HepG2 (cell line): Measurements from ENCODE around the gene NSMCE1. TPM values are rescaled to one million over a fixed set of nuclear protein-coding genes. Genes with fewer than 3 reads are reported as not detected.
A peak's percentile ranks its signal among the peaks of the same experiment; 100 is the strongest.

Source experiments
- ATAC-seq: fragments of 200-7000 bp; cut with Tn5 transposase; 3 replicates; pipeline ENCODE4 v1.9.1; 2020; ENCODE audit warnings: mild to moderate bottlenecking, moderate library complexity
- BruUV-seq: library from RNA; stranded (reverse); fragments of 400-500 nt; replicated peaks from 2 replicates; lab custom pipeline; 2021; lab: Mats Ljungman, UMichigan
- CTCF ChIA-PET: fragments of 300-600 bp; formaldehyde crosslinking; extraction: SDS; loops from one replicate; lab custom pipeline; 2021; ENCODE audit warnings: low total read pairs, inconsistent platforms, low intra/inter-chr PET ratio; lab: Yijun Ruan, JAX
- POLR2A ChIA-PET: fragments of 350-600 bp; sonication (Branson Sonifier 250); formaldehyde crosslinking; loops from one replicate; lab custom pipeline; 2020; ENCODE audit warnings: antibody characterized with exemption, inconsistent platforms; lab: Yijun Ruan, JAX
- DNase-seq: peaks from one replicate; pipeline ENCODE4 v3.0.0-alpha.2; 2015; ENCODE audit warnings: low spot score
- FAIRE-seq: peaks from 3 replicates; lab custom pipeline; 2011; peaks lifted over from hg19 to GRCh38; lab: Jason Lieb, UNC
- H2AFZ ChIP-seq: one replicate; pipeline ENCODE4 v1.6.1; 2011; ENCODE audit warnings: low read length, inconsistent platforms
- H3K27ac ChIP-seq: fragments of 300-600 bp; 3 replicates; pipeline ENCODE4 v1.8.0; 2011; ENCODE audit warnings: mixed run types, mild to moderate bottlenecking, mixed read lengths, low read length, inconsistent platforms; ENCODE audit not compliant: insufficient read depth; ENCODE audit errors: extremely low read length
- H3K27me3 ChIP-seq, 2 experiments: fragments of 200-600 bp in 1 of 2; 2 replicates in 1 of 2; 3 replicates in 1 of 2; pipeline versions ENCODE4 v1.6.0 to v1.8.0; 2011; ENCODE audit warnings: low read length in 2 of 2, mild to moderate bottlenecking in 2 of 2, moderate library complexity in 2 of 2, inconsistent platforms in 1 of 2; ENCODE audit not compliant: insufficient read depth in 2 of 2, control insufficient read depth in 1 of 2
- H3K36me3 ChIP-seq, 2 experiments: fragments of 200-600 bp in 1 of 2; replicated peaks in 1 of 2; 2 replicates in 1 of 2; 3 replicates in 1 of 2; pipeline versions ENCODE4 v1.5.1 to v1.8.0; 2011; ENCODE audit warnings: low read length in 2 of 2, inconsistent platforms in 1 of 2; ENCODE audit not compliant: insufficient read depth in 2 of 2, control insufficient read depth in 1 of 2
- H3K4me1 ChIP-seq: 2 replicates; pipeline ENCODE4 v1.5.1; 2012; ENCODE audit warnings: low read length, inconsistent platforms; ENCODE audit not compliant: insufficient read depth
- H3K4me2 ChIP-seq: 2 replicates; pipeline ENCODE4 v1.6.0; 2011; ENCODE audit warnings: low read depth, low read length, inconsistent platforms
- H3K4me3 ChIP-seq, 3 experiments: fragments of 200-600 bp in 1 of 3; sonication (generic), shearing (Covaris generic) in 1 of 3; replicated peaks in 1 of 3; 2 replicates each; pipeline ENCODE4 v1.5.1; 2011 to 2016; ENCODE audit warnings: low read length in 3 of 3, inconsistent platforms in 2 of 3, low read depth in 2 of 3, mild to moderate bottlenecking in 2 of 3, control low read depth in 1 of 3, mixed read lengths in 1 of 3; ENCODE audit not compliant: insufficient read depth in 1 of 3
- H3K79me2 ChIP-seq: one replicate; pipeline ENCODE4 v1.6.1; 2011; ENCODE audit warnings: low read length, inconsistent platforms; ENCODE audit not compliant: insufficient read depth
- H3K9ac ChIP-seq: 2 replicates; pipeline ENCODE4 v1.6.0; 2011; ENCODE audit warnings: mild to moderate bottlenecking, low read depth, low read length, inconsistent platforms; ENCODE audit not compliant: insufficient read depth
- H3K9me3 ChIP-seq: 2 replicates; pipeline ENCODE4 v1.5.1; 2012; ENCODE audit warnings: mild to moderate bottlenecking, low read length
- H4K20me1 ChIP-seq: 2 replicates; pipeline ENCODE4 v1.6.0; 2011; ENCODE audit warnings: inconsistent platforms, mild to moderate bottlenecking, low read length, moderate library complexity; ENCODE audit not compliant: insufficient read depth
- CHCHD3 ChIP-seq: sonication (generic); formaldehyde crosslinking; IDR thresholded peaks from 2 replicates; pipeline ENCODE4 v1.8.0; 2022; ENCODE audit warnings: mild to moderate bottlenecking, missing genetic modification reagents, moderate library complexity
- ETV5 ChIP-seq: IDR thresholded peaks from 2 replicates; pipeline ENCODE4 v1.6.1; 2018; ENCODE audit warnings: missing biosample characterization, missing genetic modification reagents, inconsistent platforms, borderline replicate concordance
- FOXC1 ChIP-seq: sonication (generic); formaldehyde crosslinking; IDR thresholded peaks from 2 replicates; pipeline ENCODE4 v1.8.0; 2022; ENCODE audit warnings: mild to moderate bottlenecking, missing genetic modification reagents, borderline replicate concordance
- GABPA ChIP-seq, 2 experiments: IDR thresholded peaks; 2 replicates each; pipeline ENCODE4 v1.6.1; 2011 to 2016; ENCODE audit warnings: low read depth in 2 of 2, low read length in 1 of 2, missing biosample characterization in 1 of 2, missing genetic modification characterization in 1 of 2
- REL ChIP-seq: sonication (generic); formaldehyde crosslinking; conservative IDR thresholded peaks from 2 replicates; pipeline ENCODE4 v1.8.0; 2022; ENCODE audit warnings: mild to moderate bottlenecking, missing genetic modification reagents, moderate library complexity
- RELA ChIP-seq: sonication (generic); formaldehyde crosslinking; IDR thresholded peaks from 2 replicates; pipeline ENCODE4 v1.4.0; 2020; ENCODE audit warnings: missing genetic modification reagents
- TAF15 ChIP-seq: fragments of 200-400 bp; formaldehyde crosslinking; IDR thresholded peaks from one replicate; pipeline ENCODE4 v1.6.1; 2018; ENCODE audit warnings: mild to moderate bottlenecking, low read depth, low read length; ENCODE audit not compliant: poor library complexity, severe bottlenecking
- THAP11 ChIP-seq: IDR thresholded peaks from 2 replicates; pipeline ENCODE4 v1.6.1; 2016; ENCODE audit warnings: missing biosample characterization, missing genetic modification reagents
- TOE1 ChIP-seq: sonication (generic); formaldehyde crosslinking; IDR thresholded peaks from 2 replicates; pipeline ENCODE4 v1.4.0; 2020; ENCODE audit warnings: mild to moderate bottlenecking, missing genetic modification reagents
- ZNF326 ChIP-seq: sonication (generic); formaldehyde crosslinking; IDR thresholded peaks from 2 replicates; pipeline ENCODE4 v1.4.0; 2020; ENCODE audit warnings: missing genetic modification reagents, borderline replicate concordance
- ZNF747 ChIP-seq: sonication (generic); formaldehyde crosslinking; IDR thresholded peaks from 2 replicates; pipeline ENCODE4 v1.8.1; 2023; ENCODE audit warnings: missing genetic modification reagents, mild to moderate bottlenecking, borderline replicate concordance
- ZNF841 ChIP-seq: sonication (generic); formaldehyde crosslinking; IDR thresholded peaks from 2 replicates; pipeline ENCODE4 v1.8.1; 2023; ENCODE audit warnings: missing genetic modification reagents, borderline replicate concordance
- ZNF879 ChIP-seq: sonication (generic); formaldehyde crosslinking; IDR thresholded peaks from 2 replicates; pipeline ENCODE4 v1.8.1; 2023; ENCODE audit warnings: missing genetic modification reagents
- WGBS: methylation state at CpG from one replicate; pipeline ENCODE4 v1.1.6; 2017; ENCODE audit warnings: low lambda C conversion rate; 5-methylcytosine and 5-hydroxymethylcytosine counted together
- in situ Hi-C: cut with HindIII; loops from 2 replicates; pipeline ENCODE4 v1.10.0; 2017; ENCODE audit warnings: low pct_unique_long_range_greater_than_20kb; ENCODE audit not compliant: extremely low pct_ligation_motif_present
- intact Hi-C: fragments of 100-400 bp; cut with micrococcal nuclease; formaldehyde crosslinking; loops from one replicate; pipeline ENCODE4 v1.10.0; 2022; ENCODE audit not compliant: unreplicated experiment
- polyA plus RNA-seq, 8 experiments: library from polyadenylated mRNA; depleted of rRNA in 3 of 8; stranded (reverse) in 7 of 8; unstranded in 1 of 8; fragments of >200 nt; fragmentation: Illumina TruSeq in 4 of 8; extraction: Trizol in 4 of 8; gene quantifications; 2 replicates each; pipeline versions ENCODE4 v1.2.1 to v1.2.3, GENCODE V29; 2011 to 2016; ENCODE audit warnings: low read depth in 4 of 8, missing spikeins in 1 of 8, mixed read lengths in 1 of 8; ENCODE audit not compliant: insufficient read depth in 1 of 8
- total RNA-seq, 5 experiments: library from RNA; depleted of rRNA; stranded (reverse); fragments of >200 nt; fragmentation: Illumina TruSeq; extraction: Trizol; gene quantifications; 2 replicates each; pipeline ENCODE4 v1.2.3, GENCODE V29; 2016; ENCODE audit warnings: low read depth in 1 of 5
- TF ChIP-seq, protein P1 (sequence below): IDR thresholded peaks from 2 replicates; pipeline ENCODE4 v1.6.1; 2016; ENCODE audit warnings: low read depth, control low read depth
- TF ChIP-seq, protein P2 (sequence below): sonication (generic); formaldehyde crosslinking; IDR thresholded peaks from 2 replicates; pipeline ENCODE4 v1.9.0; 2021; ENCODE audit warnings: missing genetic modification reagents, borderline replicate concordance
- TF ChIP-seq, protein P3 (sequence below): sonication (generic); formaldehyde crosslinking; IDR thresholded peaks from 2 replicates; pipeline ENCODE4 v1.4.0; 2020; ENCODE audit warnings: mild to moderate bottlenecking, missing genetic modification reagents

Gene NSMCE1
- total and polyA plus RNA-seq, 2 of the 13 experiments (the other 11 are each of a cell fraction or from before 2014, with no cell fraction given), result 42.7 to 52.9 TPM

DNA sequence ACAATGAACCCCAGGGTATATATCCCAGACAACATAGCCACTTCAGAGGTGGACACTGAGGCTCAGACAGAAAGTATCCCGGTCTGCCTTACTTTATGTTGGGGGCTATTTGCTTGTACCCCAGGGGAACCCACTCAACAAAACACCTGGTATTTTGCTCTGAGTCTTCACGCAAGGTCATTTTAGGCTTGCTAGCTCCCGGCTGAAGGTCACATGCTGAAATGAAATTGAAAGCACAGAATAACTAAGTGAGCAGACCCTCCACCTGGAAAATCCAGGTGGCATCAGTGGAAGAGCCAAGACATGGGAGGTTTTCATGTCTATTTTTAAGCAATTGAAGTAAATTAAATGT lies 69.4 kb downstream of the NSMCE1 start:
- Histone ChIP-seq H2AFZ (peak overlapping the region; percentile 8), H3K4me3 (no peak overlapping the region), H4K20me1 (no peaks in the 10 kb centered on the region), H3K79me2 (no peaks in the 10 kb centered on the region), H3K9ac (no peak overlapping the region), H3K27ac (no peak overlapping the region), H3K9me3 (no peaks in the 10 kb centered on the region), H3K4me1 (peaks cover 22% of the 10 kb centered on the region), H3K4me2 (peak overlapping the region; percentile 25; the same call in 1 of the 2 replicates), H3K36me3 (no peaks in the 10 kb centered on the region), H3K27me3 (no peaks in the 10 kb centered on the region; a peak in 1 of 5 replicates)
- ChIA-PET CTCF (no interaction called here), POLR2A (no interaction called here)
- no peak for FAIRE-seq
- no TSS peak for BruUV-seq
- no peak for ATAC-seq
- in situ Hi-C loops (no loop called here), intact Hi-C loops (no loop called here)
- TF ChIP-seq ZNF879 (no peak), THAP11 (CRISPR knock-in tag) (no peak), FOXC1 (no peak), RELA (CRISPR knock-in tag) (no peak), ZNF841 (no peak), TAF15 (no peak), ZNF326 (CRISPR knock-in tag) (no peak), CHCHD3 (CRISPR knock-in tag) (no peak), ZNF747 (CRISPR knock-in tag) (no peak), GABPA (IDR thresholded peaks at IDR 0.05; ENCODE audit: low read depth, low read length) (no peak), GABPA (CRISPR knock-in tag; IDR thresholded peaks at IDR 0.05; ENCODE audit: low read depth) (no peak), REL (CRISPR knock-in tag) (no peak), TOE1 (no peak), ETV5 (CRISPR knock-in tag) (no peak)
- TF ChIP-seq, protein P1, sequence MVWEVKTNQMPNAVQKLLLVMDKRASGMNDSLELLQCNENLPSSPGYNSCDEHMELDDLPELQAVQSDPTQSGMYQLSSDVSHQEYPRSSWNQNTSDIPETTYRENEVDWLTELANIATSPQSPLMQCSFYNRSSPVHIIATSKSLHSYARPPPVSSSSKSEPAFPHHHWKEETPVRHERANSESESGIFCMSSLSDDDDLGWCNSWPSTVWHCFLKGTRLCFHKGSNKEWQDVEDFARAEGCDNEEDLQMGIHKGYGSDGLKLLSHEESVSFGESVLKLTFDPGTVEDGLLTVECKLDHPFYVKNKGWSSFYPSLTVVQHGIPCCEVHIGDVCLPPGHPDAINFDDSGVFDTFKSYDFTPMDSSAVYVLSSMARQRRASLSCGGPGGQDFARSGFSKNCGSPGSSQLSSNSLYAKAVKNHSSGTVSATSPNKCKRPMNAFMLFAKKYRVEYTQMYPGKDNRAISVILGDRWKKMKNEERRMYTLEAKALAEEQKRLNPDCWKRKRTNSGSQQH (CRISPR knock-in tag), result no peak
- TF ChIP-seq, protein P2, sequence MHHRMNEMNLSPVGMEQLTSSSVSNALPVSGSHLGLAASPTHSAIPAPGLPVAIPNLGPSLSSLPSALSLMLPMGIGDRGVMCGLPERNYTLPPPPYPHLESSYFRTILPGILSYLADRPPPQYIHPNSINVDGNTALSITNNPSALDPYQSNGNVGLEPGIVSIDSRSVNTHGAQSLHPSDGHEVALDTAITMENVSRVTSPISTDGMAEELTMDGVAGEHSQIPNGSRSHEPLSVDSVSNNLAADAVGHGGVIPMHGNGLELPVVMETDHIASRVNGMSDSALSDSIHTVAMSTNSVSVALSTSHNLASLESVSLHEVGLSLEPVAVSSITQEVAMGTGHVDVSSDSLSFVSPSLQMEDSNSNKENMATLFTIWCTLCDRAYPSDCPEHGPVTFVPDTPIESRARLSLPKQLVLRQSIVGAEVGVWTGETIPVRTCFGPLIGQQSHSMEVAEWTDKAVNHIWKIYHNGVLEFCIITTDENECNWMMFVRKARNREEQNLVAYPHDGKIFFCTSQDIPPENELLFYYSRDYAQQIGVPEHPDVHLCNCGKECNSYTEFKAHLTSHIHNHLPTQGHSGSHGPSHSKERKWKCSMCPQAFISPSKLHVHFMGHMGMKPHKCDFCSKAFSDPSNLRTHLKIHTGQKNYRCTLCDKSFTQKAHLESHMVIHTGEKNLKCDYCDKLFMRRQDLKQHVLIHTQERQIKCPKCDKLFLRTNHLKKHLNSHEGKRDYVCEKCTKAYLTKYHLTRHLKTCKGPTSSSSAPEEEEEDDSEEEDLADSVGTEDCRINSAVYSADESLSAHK (CRISPR knock-in tag), result no peak
- TF ChIP-seq, protein P3, sequence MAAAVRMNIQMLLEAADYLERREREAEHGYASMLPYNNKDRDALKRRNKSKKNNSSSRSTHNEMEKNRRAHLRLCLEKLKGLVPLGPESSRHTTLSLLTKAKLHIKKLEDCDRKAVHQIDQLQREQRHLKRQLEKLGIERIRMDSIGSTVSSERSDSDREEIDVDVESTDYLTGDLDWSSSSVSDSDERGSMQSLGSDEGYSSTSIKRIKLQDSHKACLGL (CRISPR knock-in tag), result no peak
- no peak for DNase-seq
- 54% methylated on average over 3 of the region's 3 CpGs for WGBS
